Astrocyte (in vitro differentiated cells and primary cell): ENCODE data around the gene GCLM.

Experiments used
- EZH2 ChIP-seq: IDR thresholded peaks from 2 replicates; pipeline ENCODE4 v1.6.1; 2012; ENCODE audit warnings: mild to moderate bottlenecking, low read length, inconsistent platforms; ENCODE audit not compliant: insufficient read depth
- TF ChIP-seq, protein P1 (sequence below): IDR thresholded peaks from 2 replicates; pipeline ENCODE4 v1.5.1; 2011; ENCODE audit warnings: low read depth, mild to moderate bottlenecking, inconsistent platforms, low read length, moderate library complexity; ENCODE audit not compliant: insufficient read depth

DNA sequence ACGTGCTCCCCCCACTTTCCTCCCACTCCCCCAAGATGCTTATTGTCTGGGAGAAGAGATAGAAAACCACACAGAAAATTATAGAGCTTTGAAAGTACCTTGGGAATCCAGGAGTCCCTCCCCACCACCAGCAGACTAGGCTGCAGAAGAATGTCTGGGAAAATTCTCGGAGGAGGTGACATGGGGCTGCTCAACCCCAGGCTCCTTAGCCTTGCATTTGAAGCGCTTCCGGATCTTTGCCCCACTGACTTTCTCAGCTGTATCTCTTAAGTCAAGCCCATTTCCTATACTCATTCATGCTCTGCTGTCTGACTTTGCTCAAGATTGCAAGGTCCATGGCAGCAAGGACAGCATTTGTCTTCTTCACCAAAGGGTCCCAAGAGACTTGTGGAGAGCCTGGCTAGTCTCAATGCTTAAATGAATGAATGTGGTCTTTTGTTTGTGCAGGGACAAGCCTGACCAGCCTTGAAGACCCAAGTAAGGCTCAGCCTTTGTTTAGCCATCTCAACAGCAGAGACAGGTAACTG lies 68.2 kb downstream of the GCLM start:
- TF ChIP-seq, protein P1, sequence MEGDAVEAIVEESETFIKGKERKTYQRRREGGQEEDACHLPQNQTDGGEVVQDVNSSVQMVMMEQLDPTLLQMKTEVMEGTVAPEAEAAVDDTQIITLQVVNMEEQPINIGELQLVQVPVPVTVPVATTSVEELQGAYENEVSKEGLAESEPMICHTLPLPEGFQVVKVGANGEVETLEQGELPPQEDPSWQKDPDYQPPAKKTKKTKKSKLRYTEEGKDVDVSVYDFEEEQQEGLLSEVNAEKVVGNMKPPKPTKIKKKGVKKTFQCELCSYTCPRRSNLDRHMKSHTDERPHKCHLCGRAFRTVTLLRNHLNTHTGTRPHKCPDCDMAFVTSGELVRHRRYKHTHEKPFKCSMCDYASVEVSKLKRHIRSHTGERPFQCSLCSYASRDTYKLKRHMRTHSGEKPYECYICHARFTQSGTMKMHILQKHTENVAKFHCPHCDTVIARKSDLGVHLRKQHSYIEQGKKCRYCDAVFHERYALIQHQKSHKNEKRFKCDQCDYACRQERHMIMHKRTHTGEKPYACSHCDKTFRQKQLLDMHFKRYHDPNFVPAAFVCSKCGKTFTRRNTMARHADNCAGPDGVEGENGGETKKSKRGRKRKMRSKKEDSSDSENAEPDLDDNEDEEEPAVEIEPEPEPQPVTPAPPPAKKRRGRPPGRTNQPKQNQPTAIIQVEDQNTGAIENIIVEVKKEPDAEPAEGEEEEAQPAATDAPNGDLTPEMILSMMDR, result no peak
- TF ChIP-seq EZH2, result no peak
